Limb (tissue), 2 donors: ENCODE measurements around the gene PRRG1.
A peak's percentile ranks its signal among the peaks of the same experiment; 100 is the strongest.
"Not testable (repeated sequence)": the region's sequence is repeated elsewhere in the genome, so short reads cannot be mapped to it uniquely, and the experiment has no call there.

ENCODE experiments used
- DNase-seq, 2 donors: peaks; one replicate each; pipeline ENCODE4 v3.0.0-alpha.2; 2016; ENCODE audit errors: extremely low spot score in 2 of 2

Gene PRRG1

GRCh38 chrX:37470711-37471110 lies 121.5 kb downstream of the PRRG1 start:
- no peak for DNase-seq

GRCh38 chrX:37472836-37473235 lies 123.7 kb downstream of the PRRG1 start:
- no peak for DNase-seq

- no peak for DNase-seq
These were observed 125.3 kb downstream of the PRRG1 start for GRCh38 chrX:37474478-37474877.

- DNase-seq, result no peak
These were observed 127.5 kb downstream of the PRRG1 start for GRCh38 chrX:37476571-37477170.

- DNase-seq, result not testable (repeated sequence)
These were observed 135.2 kb downstream of the PRRG1 start for GRCh38 chrX:37484335-37484734.

GRCh38 chrX:37485429-37485828 lies 136.3 kb downstream of the PRRG1 start:
- DNase-seq, result no peak

GRCh38 chrX:37487271-37487670 lies 138.1 kb downstream of the PRRG1 start:
- no peak for DNase-seq

GRCh38 chrX:37488323-37488722 lies 139.2 kb downstream of the PRRG1 start:
- no peak for DNase-seq

- DNase-seq, result no peak
These were observed 142.5 kb downstream of the PRRG1 start for GRCh38 chrX:37491686-37492085.

GRCh38 chrX:37495760-37496159 lies 146.6 kb downstream of the PRRG1 start:
- DNase-seq, result peak in 1 of 2 donors; percentile 1

GRCh38 chrX:37497126-37497525 lies 148.0 kb downstream of the PRRG1 start:
- DNase-seq, result not testable (repeated sequence)

GRCh38 chrX:37498323-37498722 lies 149.2 kb downstream of the PRRG1 start:
- not testable (repeated sequence) for DNase-seq

- DNase-seq, result not testable (repeated sequence)
These were observed 150.5 kb downstream of the PRRG1 start for GRCh38 chrX:37499649-37500048.

- DNase-seq, result no peak
These were observed 155.8 kb downstream of the PRRG1 start for GRCh38 chrX:37504991-37505390.
